HT1080 (cell line): Measurements from ENCODE around the gene TNFAIP2. TPM values are rescaled to one million over a fixed set of nuclear protein-coding genes. Genes with fewer than 3 reads are reported as not detected.

Source experiments
- DNase-seq: peaks from one replicate; pipeline ENCODE4 v3.0.0-alpha.2; 2015; ENCODE audit warnings: low read depth
- total RNA-seq: library from RNA; depleted of rRNA; stranded (reverse); fragments of >200 nt; shearing (Covaris generic); gene quantifications from 2 replicates; pipeline ENCODE4 v1.2.3, GENCODE V29; 2014; rRNA removed

Gene TNFAIP2
- total RNA-seq, 1 experiment from 2014 or later: 17.6 TPM

- DNase-seq: no peak
These were observed 55.8 kb downstream of the TNFAIP2 start for GRCh38 chr14:103179094-103179493.

GRCh38 chr14:103180331-103180730, 57.1 kb downstream of the TNFAIP2 start:
- no peak for DNase-seq

- DNase-seq: no peak
These were observed 60.8 kb downstream of the TNFAIP2 start for GRCh38 chr14:103184046-103184445.

- peak; percentile 56 for DNase-seq
These were observed 62.1 kb downstream of the TNFAIP2 start for GRCh38 chr14:103185051-103186029.

- DNase-seq: no peak
These were observed 63.1 kb downstream of the TNFAIP2 start for GRCh38 chr14:103186241-103186822.

Other genes starting within 250 kb of the TNFAIP2 start
- not detected in 2 replicates for gene AMN, start 200.8 kb upstream of the TNFAIP2 start, total RNA-seq
- 42.1 and 54.3 TPM in 2 replicates for gene CDC42BPB, start 65.9 kb upstream of the TNFAIP2 start, total RNA-seq
- gene LBHD2, start 39.3 kb upstream of the TNFAIP2 start, total RNA-seq: not detected in 2 replicates
- gene EXOC3L4, start 28.7 kb upstream of the TNFAIP2 start, total RNA-seq: not detected in 2 replicates
- gene EIF5, start 210.8 kb downstream of the TNFAIP2 start, total RNA-seq: 207 and 288 TPM in 2 replicates